ENCODE data around the gene GAB3.

Gene GAB3

GRCh38 chrX:154751203-154751668 is 359 bp upstream of the GAB3 start:
- DNase-seq: no peak

GRCh38 chrX:154749856-154750255 is 1.0 kb downstream of the GAB3 start:
- no peak for DNase-seq

GRCh38 chrX:154748712-154749339 is 2.1 kb downstream of the GAB3 start:
- peak; percentile 46 for DNase-seq

GRCh38 chrX:154742613-154743012 is 8.3 kb downstream of the GAB3 start:
- no peak for DNase-seq

GRCh38 chrX:154739952-154740465 is 10.9 kb downstream of the GAB3 start:
- DNase-seq: no peak

- DNase-seq: peak; percentile 60
Measured at GRCh38 chrX:154738011-154738738, 12.7 kb downstream of the GAB3 start.

GRCh38 chrX:154737136-154737535 is 13.7 kb downstream of the GAB3 start:
- DNase-seq: no peak

- peak; percentile 54 for DNase-seq
Measured at GRCh38 chrX:154735695-154736393, 15.0 kb downstream of the GAB3 start.

- no peak for DNase-seq
Measured at GRCh38 chrX:154734061-154734781, 16.7 kb downstream of the GAB3 start.

- no peak for DNase-seq
Measured at GRCh38 chrX:154733066-154733425, 17.8 kb downstream of the GAB3 start.

- no peak for DNase-seq
Measured at GRCh38 chrX:154732421-154733065, 18.3 kb downstream of the GAB3 start.

GRCh38 chrX:154731881-154732280 is 19.0 kb downstream of the GAB3 start:
- no peak for DNase-seq

GRCh38 chrX:154731184-154731583 is 19.7 kb downstream of the GAB3 start:
- DNase-seq: no peak

- DNase-seq: no peak
Measured at GRCh38 chrX:154730253-154730891, 20.5 kb downstream of the GAB3 start.

- no peak for DNase-seq
Measured at GRCh38 chrX:154729439-154729838, 21.4 kb downstream of the GAB3 start.

- no peak for DNase-seq
Measured at GRCh38 chrX:154728431-154729190, 22.3 kb downstream of the GAB3 start.

GRCh38 chrX:154727871-154728270 is 23.0 kb downstream of the GAB3 start:
- peak; percentile 82 for DNase-seq

- DNase-seq: no peak
Measured at GRCh38 chrX:154727418-154727817, 23.5 kb downstream of the GAB3 start.

GRCh38 chrX:154724993-154725756 is 25.7 kb downstream of the GAB3 start:
- no peak for DNase-seq

- no peak for DNase-seq
Measured at GRCh38 chrX:154721155-154721554, 29.7 kb downstream of the GAB3 start.

Measured in left hindlimb (tissue), 1 donor.